Measurements from ENCODE around the gene BCL2.

- no peak for TF ChIP-seq POLR2A (IDR thresholded peaks at IDR 0.05)
- TF ChIP-seq CTCF (IDR thresholded peaks at IDR 0.05), result no peak
These were observed 241.1 kb downstream of the BCL2 start for GRCh38 chr18:63078471-63078870.

All from Peyer's patch (tissue), 4 donors.